HG02588 (cell line): Measurements from ENCODE around the gene MEX3D.
A peak's percentile ranks its signal among the peaks of the same experiment; 100 is the strongest.

Source experiments
- ATAC-seq: cut with Tn5 transposase; IDR thresholded peaks from one replicate; pipeline ENCODE4 v1.9.1; 2021; ENCODE audit warnings: mild to moderate bottlenecking, moderate library complexity; ENCODE audit not compliant: unreplicated experiment

Gene MEX3D

GRCh38 chr19:1568320-1569019, at the start of gene MEX3D:
MEX3D (minus strand) TSS chr19:1568325; CDS start chr19:1568058, 267 bp downstream.
- peak; percentile 71 for ATAC-seq

GRCh38 chr19:1616875-1617274, 48.8 kb upstream of the MEX3D start:
- ATAC-seq, result no peak

GRCh38 chr19:1616396-1616795, 48.3 kb upstream of the MEX3D start:
- no peak for ATAC-seq

DNA sequence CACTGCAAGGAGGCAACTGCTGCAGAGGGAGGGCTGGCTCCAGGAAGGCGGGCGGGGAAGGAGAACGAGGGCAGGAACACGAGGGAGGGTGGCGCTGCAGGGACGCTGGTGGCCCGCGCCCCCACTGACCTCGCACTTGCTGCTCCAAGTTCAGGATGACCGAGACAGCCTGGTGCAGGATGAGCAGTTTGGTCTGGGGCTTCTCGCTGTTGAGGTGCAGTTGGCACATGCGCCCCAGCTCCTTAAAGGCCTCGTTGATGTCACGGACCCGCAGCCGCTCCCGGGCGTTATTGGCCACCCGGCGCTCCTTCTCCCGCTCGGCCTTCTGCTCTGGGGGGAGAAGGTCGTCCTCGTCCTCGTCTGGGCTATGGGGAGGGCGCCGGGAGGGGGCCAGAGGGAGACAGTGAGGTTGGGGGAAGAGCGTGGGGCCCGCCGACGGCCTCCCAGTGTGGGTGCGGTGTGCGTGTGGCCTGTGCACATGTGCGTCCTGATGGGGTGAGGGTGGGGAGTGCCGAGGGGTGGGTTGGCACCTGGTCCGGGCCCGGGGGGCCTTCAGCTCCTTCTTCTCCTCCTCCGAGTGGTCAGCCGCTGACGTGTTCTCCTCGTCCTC, 47.1 kb upstream of the MEX3D start:
- no peak for ATAC-seq

- ATAC-seq, result no peak
Measured at GRCh38 chr19:1613808-1614570, 45.9 kb upstream of the MEX3D start.

DNA sequence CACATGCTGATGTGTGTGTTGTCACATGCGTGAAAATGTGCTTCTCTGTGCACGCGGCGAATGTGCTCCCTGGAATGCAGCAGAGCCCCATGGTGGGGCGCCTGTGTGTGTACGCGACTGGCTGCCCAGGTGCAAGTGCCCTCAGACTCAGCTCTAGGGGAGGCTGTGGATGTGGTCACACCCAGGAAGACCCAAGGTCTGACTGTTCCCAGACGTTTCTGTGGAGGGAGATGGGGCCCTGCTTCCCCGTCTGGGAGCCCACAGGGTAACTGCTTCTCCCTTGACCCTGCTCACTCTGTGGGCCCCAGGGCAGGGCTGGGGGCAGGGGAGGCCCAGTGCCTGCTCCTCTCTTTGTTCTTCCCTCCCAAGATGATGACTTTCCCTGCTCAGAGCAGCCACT, 45.0 kb upstream of the MEX3D start:
- ATAC-seq, result no peak

GRCh38 chr19:1612114-1613086, 44.3 kb upstream of the MEX3D start:
- ATAC-seq, result no peak

DNA sequence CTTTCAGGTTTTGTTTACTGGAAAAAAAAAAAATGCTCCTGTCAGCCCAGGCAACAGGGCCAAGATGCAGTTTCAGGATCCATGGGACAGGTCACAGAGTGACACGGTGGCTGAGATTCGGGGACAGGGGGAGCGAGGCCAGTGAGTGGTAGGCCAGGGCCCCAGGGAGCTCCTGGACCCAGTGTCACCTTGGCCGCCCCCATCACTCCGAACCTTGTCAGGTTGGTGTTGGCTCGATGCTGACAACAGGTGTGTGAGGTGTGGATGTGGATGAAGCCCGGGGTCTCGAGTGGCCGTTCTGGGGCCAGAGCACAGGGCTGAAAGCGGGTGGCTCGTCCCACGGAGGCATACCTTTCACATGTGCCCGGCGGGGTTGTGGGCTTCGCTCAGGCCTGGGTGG, 43.2 kb upstream of the MEX3D start:
- no peak for ATAC-seq

DNA sequence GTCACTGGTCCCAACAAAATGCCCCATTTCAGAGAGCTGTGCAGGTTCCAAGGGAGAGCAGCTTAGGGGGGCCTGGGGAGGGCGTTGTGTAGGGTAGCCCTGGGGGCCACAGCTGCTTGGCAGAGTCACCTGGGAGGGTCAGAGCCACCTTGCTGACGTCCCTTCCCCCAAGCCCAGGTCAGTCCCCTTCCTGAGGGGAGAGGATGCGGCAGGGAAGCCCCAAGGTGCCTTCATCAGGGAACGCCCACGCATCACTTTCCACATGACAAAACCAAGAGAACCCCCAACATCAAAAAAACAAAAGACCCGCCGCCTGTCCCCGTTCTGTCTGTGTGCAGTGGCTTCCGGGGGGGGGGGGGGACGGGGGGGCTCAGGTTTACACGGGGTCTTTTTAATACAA, 42.5 kb upstream of the MEX3D start:
- no peak for ATAC-seq

GRCh38 chr19:1609680-1610474, 41.8 kb upstream of the MEX3D start:
- ATAC-seq, result no peak

DNA sequence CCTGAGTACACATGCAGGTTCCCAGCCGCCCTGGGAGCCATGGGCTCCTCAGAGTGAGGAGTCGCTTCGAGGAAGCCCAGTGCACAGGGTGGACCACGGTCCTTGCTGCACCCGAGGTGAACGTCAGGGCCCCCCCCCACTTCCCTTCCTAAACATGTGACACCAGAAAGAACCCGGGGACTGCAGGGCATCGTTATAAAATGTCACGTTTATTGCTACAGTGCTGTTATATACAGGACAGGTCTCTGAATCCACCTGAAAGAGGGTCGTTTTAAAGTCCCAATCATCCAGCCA, 40.9 kb upstream of the MEX3D start:
- no peak for ATAC-seq

DNA sequence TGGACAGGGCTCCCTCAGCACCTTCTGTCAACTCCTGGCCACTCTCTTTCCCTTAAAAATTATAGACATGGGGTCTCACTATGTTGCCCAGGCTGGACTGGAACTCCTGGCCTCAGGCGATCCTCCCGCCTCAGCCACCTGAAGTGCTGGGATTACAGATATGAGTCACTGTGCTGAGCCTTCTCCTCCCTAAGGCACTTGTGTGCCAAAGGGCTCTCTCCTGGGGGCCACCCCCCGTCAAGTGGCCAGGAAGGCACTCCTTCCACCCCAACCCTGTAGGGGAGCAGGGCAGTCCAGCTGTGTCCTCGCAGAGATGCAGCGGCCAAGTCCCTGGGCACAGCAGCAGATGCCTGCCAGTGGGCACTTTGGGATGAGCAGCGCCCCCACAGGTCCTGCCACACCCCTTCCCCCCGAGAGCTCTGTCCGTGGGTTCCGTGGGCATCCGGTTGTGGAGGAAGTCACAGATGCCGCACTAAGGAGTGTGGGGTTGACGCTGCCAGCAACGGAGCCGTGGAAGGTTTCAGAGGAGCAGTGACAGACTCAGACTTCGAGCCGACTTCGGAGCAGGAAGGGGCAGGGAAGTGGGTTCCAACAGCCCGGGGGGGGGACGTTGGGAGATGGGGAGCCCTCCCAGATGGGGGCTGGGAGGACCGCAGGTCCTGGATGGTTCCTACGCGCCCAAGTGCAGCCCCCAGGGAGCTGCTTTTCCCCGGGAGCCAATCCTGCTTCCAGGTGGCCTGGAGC, 40.4 kb upstream of the MEX3D start:
- no peak for ATAC-seq

DNA sequence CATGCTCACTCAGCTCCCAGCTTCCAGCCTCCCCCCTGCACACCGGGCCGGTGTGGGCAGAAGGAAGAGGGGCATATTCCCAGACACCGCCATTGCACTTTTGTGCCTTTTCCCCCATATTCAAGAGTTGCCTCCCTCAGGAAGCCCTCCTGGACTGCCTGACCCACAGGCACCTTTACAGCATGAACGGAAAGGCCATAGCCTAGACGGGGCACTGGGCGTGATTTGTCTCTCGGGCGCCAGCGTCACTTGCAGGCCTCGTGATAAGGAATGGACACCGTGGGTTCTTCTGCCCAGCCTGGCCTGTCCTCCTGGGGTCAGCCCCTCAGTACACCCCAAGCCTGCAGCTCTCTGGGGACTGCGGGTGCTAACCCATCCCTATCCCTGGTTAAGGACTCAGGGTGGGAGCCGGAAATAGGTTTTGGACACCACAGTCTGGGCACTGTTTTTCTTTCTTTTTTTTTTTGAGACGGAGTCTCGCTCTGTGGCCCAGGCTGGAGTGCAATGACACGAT, 38.1 kb upstream of the MEX3D start:
- ATAC-seq, result no peak

DNA sequence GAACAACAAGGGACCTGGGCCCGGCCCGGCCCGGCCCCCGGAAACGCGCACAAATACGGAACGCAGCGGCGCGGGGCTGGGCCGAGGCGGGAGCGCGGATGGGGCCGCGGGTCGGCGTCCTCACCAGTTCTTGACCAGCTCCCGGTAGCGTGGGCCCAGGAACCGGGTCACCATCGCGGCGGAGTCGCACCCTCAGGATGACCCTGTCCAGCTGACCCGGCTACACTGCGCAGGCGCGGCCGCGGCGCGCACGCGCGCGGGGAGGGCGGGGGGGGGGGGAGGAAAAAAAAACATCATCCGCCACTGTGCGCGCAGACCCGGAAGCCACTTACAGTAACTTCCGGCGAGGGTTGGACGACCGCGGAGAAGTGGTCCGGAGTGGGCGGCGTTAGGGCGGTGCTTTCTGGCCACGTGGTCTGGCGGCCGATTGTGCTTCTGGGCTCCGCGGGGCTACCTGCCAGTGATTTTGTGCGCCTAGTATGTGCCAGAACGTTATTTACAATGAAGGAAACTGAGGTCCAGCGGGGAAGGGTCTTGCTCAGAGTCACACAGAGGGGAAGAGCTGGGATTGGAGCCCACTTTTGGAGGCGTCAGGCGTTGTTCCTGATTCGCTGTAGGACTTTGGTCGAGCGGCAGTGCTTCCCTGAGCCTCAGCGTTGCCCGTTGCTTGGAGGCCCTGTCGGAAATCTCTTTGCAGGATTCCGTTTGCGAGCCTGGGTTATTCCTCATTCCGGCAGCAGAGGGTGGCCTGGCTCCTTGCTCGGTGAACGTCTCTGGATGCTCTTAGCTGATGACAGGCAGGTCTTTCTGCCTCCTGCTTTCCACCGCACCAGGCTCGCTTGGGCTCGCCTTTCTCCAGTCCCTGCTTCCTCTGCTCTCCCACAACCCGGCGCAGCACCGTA, 37.4 kb upstream of the MEX3D start, which contains the start of gene UQCR11:
Gene UQCR11, minus strand, starts transcription at position 227 of the 902 bp plus-strand sequence. Its CDS starts 53 bp downstream, at position 174.
- peak; percentile 79 for ATAC-seq

- no peak for ATAC-seq
Measured at GRCh38 chr19:1602091-1602707, 34.1 kb upstream of the MEX3D start.

- ATAC-seq, result no peak
Measured at GRCh38 chr19:1601613-1602064, 33.5 kb upstream of the MEX3D start.

GRCh38 chr19:1599460-1599846, 31.3 kb upstream of the MEX3D start:
- ATAC-seq, result no peak
